AG04449 (cell line): ENCODE measurements around the gene RPUSD3.
A peak's percentile ranks its signal among the peaks of the same experiment; 100 is the strongest.

ENCODE experiments used
- CTCF ChIA-PET: fragments of 350-600 bp; formaldehyde crosslinking; extraction: SDS; loops from one replicate; lab custom pipeline; 2021; ENCODE audit warnings: antibody characterized with exemption; lab: Yijun Ruan, JAX
- POLR2A ChIA-PET: fragments of 400-600, 350-600 bp; formaldehyde crosslinking; extraction: SDS; loops from one replicate; lab custom pipeline; 2020; ENCODE audit warnings: antibody characterized with exemption, inconsistent platforms; lab: Yijun Ruan, JAX
- DNase-seq: peaks from one replicate; pipeline ENCODE4 v3.0.0-alpha.2; 2010; ENCODE audit warnings: low read depth, low spot score
- H3K4me3 ChIP-seq: 2 replicates; pipeline ENCODE4 v1.5.1; 2011; ENCODE audit warnings: low read depth, mild to moderate bottlenecking, control low read depth, low read length
- TF ChIP-seq, protein P1 (sequence below): IDR thresholded peaks from one replicate; pipeline ENCODE4 v1.5.1; 2011; ENCODE audit warnings: mild to moderate bottlenecking, moderate library complexity, low read length, control low read depth, inconsistent platforms; ENCODE audit not compliant: insufficient read depth; ENCODE audit errors: missing control alignments

Gene RPUSD3

DNA sequence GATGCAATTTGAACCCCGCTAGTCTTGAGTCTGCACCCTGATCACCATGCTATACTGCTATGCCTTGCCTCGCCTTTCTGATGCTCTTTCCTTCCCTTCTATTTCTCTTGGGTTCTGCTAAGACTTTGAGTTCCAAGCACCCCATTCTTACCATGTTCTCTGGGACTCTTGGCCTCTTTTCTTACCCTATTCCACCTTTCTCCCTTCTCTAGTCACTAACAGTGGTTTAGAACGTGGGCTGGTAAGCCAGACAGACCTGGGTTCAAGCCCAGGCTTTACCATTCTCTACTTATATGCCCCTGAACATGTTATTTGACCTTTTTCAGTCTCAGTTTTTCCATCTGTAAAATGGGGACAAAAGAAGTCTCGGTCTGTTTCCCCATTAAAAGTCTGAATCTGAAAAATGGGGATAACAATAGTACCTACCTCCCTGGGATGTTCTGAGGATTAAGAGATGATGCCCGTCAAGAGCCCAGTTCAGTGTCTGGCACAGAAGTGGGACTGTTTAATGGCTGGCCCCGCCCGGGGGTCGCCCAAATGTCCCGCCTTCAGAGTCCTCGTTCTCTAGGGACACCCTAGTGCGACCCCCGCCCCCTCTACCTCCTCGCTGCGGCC is 51.9 kb downstream of the RPUSD3 start:
- TF ChIP-seq, protein P1, sequence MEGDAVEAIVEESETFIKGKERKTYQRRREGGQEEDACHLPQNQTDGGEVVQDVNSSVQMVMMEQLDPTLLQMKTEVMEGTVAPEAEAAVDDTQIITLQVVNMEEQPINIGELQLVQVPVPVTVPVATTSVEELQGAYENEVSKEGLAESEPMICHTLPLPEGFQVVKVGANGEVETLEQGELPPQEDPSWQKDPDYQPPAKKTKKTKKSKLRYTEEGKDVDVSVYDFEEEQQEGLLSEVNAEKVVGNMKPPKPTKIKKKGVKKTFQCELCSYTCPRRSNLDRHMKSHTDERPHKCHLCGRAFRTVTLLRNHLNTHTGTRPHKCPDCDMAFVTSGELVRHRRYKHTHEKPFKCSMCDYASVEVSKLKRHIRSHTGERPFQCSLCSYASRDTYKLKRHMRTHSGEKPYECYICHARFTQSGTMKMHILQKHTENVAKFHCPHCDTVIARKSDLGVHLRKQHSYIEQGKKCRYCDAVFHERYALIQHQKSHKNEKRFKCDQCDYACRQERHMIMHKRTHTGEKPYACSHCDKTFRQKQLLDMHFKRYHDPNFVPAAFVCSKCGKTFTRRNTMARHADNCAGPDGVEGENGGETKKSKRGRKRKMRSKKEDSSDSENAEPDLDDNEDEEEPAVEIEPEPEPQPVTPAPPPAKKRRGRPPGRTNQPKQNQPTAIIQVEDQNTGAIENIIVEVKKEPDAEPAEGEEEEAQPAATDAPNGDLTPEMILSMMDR: no peak
- DNase-seq: no peak
- ChIA-PET POLR2A (interaction anchor here (0.8 to 1.8 kb wide), 9 partner anchors 8 to 60 kb away, joined by 3 to 13 read pairs (median 4); partner anchors contain the start of genes BRPF1 and OGG1), CTCF (interaction anchor here (1.0 to 1.5 kb wide), 4 partner anchors 11 to 155 kb away, joined by 3 to 7 read pairs (median 3); no protein-coding TSS in a partner anchor)
- H3K4me3 ChIP-seq: peak overlapping the region; percentile 99

DNA sequence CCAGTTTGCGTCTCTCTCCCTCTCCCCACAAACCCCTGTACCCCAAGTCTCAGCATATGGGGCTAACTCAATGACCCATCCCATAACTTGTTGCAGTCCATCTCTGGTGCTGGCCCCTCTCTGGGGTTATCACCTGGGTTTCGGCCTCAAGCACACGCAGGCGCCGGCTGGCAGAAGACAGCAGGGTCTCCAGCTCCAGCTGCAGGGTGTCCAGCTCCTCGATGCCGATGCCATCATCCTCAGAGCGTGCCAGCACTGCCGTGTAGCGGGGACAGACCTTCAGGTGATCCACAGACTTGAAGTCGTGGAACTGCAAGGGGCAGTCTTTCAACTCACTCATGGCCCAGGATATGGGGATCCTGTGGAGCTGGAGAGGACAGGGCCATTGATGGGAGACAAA is 52.7 kb downstream of the RPUSD3 start:
- no peak for DNase-seq

More for the DNA sequence above, 52.7 kb downstream of the RPUSD3 start:
- TF ChIP-seq, protein P1: no peak
- POLR2A ChIA-PET: no interaction called here
- CTCF ChIA-PET: interaction anchor here (1.2 to 1.5 kb wide), 3 partner anchors 10 to 155 kb away, joined by 3 to 7 read pairs (median 3); no protein-coding TSS in a partner anchor
- H3K4me3 ChIP-seq: peak overlapping the region; percentile 99
